Fibroblast of lung (primary cell): ENCODE data around the gene UPF1. TPM values are rescaled to one million over a fixed set of nuclear protein-coding genes. Genes with fewer than 3 reads are reported as not detected.

Experiments
- DNase-seq, 2 donors: peaks; one replicate each; pipeline versions ENCODE4 v3.0.0 to v3.0.0-alpha.2; 2010; ENCODE audit warnings: low read depth in 2 of 2
- H2AFZ ChIP-seq: 2 replicates; pipeline ENCODE4 v1.5.1; 2012; ENCODE audit warnings: low read length, control low read depth, inconsistent platforms
- H3K27ac ChIP-seq: 2 replicates; pipeline ENCODE4 v1.5.1; 2011; ENCODE audit warnings: low read length, control low read depth; ENCODE audit not compliant: insufficient read depth
- H3K27me3 ChIP-seq: 2 replicates; pipeline ENCODE4 v1.5.1; 2011; ENCODE audit warnings: mild to moderate bottlenecking, low read length; ENCODE audit not compliant: control insufficient read depth, insufficient read depth
- H3K36me3 ChIP-seq: 2 replicates; pipeline ENCODE4 v1.5.1; 2011; ENCODE audit warnings: low read length; ENCODE audit not compliant: control insufficient read depth, insufficient read depth
- H3K4me1 ChIP-seq: 2 replicates; pipeline ENCODE4 v1.5.1; 2011; ENCODE audit warnings: low read length; ENCODE audit not compliant: control insufficient read depth, insufficient read depth; ENCODE audit errors: extremely low read depth
- H3K4me2 ChIP-seq: 2 replicates; pipeline ENCODE4 v1.5.1; 2011; ENCODE audit warnings: low read length, control low read depth; ENCODE audit not compliant: insufficient read depth; ENCODE audit errors: extremely low read depth
- H3K4me3 ChIP-seq, 4 experiments: fragments of 200-600 bp in 1 of 4; sonication (generic) in 1 of 4; replicated peaks in 1 of 4; 2 replicates each; pipeline ENCODE4 v1.5.1; 2011 to 2016; ENCODE audit warnings: low read length in 4 of 4, low read depth in 3 of 4, mild to moderate bottlenecking in 3 of 4, control low read depth in 2 of 4, inconsistent platforms in 1 of 4, mixed read lengths in 1 of 4; ENCODE audit not compliant: insufficient read depth in 1 of 4; ENCODE audit errors: control extremely low read depth in 1 of 4
- H3K79me2 ChIP-seq: 2 replicates; pipeline ENCODE4 v1.5.1; 2012; ENCODE audit warnings: mild to moderate bottlenecking, low read length, inconsistent platforms; ENCODE audit not compliant: control insufficient read depth, insufficient read depth
- H3K9ac ChIP-seq: 2 replicates; pipeline ENCODE4 v1.5.1; 2011; ENCODE audit warnings: mild to moderate bottlenecking, low read length, control low read depth; ENCODE audit not compliant: insufficient read depth
- H3K9me3 ChIP-seq: 2 replicates; pipeline ENCODE4 v1.5.1; 2012; ENCODE audit warnings: low read depth, low read length; ENCODE audit not compliant: control insufficient read depth, insufficient read depth
- H4K20me1 ChIP-seq: 2 replicates; pipeline ENCODE4 v1.5.1; 2011; ENCODE audit warnings: low read length; ENCODE audit not compliant: control insufficient read depth, insufficient read depth; ENCODE audit errors: extremely low read depth
- EZH2 ChIP-seq: IDR thresholded peaks from 2 replicates; pipeline ENCODE4 v1.5.1; 2012; ENCODE audit warnings: low read length, control low read depth, mild to moderate bottlenecking; ENCODE audit errors: missing control alignments
- polyA plus RNA-seq, 2 donors: library from polyadenylated mRNA; depleted of rRNA in 1 of 2; stranded (reverse) in 1 of 2; unstranded in 1 of 2; fragments of >200 nt; gene quantifications; 2 replicates each; pipeline ENCODE4 v1.2.1, GENCODE V29; 2011 to 2012; ENCODE audit warnings: missing spikeins in 1 of 2
- total RNA-seq: library from RNA; depleted of rRNA; stranded (reverse); fragments of >200 nt; gene quantifications from 2 replicates; pipeline ENCODE4 v1.2.1, GENCODE V29; 2014
- TF ChIP-seq, protein P1 (sequence below), 2 donors: IDR thresholded peaks in 1 of 2; conservative IDR thresholded peaks in 1 of 2; 1 replicate in 1 of 2; 2 replicates in 1 of 2; pipeline ENCODE4 v1.5.1; 2011 to 2012; ENCODE audit warnings: low read length in 2 of 2, control low read depth in 1 of 2, inconsistent platforms in 1 of 2, low read depth in 1 of 2, mild to moderate bottlenecking in 1 of 2

Gene UPF1
- total and polyA plus RNA-seq, 2 donors (not counting 1 experiment from before 2014, with no cell fraction given), result 20.5 to 57.1 TPM

DNA sequence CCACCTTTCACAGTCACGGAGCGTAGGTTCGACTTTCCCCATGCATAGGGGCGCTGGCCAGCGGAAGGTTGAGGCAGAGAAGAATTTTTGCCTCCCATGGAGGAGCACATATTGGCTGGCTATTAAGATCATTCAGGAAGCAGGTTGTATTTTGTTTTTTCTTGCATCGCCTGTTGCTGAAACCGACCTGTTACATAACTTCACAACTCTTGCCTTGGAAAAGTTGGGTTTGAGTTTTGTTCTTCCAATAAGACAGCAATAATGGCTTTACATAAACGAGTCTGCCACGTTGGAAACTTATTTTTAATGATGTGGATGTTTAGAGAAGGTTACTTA, 1.4 kb downstream of the UPF1 start:
- DNase-seq, result peak in 1 of 2 donors; percentile 8
- Histone ChIP-seq H4K20me1 (peaks cover 10% of the 10 kb centered on the region), H3K36me3 (peaks cover 4% of the 10 kb centered on the region)

DNA sequence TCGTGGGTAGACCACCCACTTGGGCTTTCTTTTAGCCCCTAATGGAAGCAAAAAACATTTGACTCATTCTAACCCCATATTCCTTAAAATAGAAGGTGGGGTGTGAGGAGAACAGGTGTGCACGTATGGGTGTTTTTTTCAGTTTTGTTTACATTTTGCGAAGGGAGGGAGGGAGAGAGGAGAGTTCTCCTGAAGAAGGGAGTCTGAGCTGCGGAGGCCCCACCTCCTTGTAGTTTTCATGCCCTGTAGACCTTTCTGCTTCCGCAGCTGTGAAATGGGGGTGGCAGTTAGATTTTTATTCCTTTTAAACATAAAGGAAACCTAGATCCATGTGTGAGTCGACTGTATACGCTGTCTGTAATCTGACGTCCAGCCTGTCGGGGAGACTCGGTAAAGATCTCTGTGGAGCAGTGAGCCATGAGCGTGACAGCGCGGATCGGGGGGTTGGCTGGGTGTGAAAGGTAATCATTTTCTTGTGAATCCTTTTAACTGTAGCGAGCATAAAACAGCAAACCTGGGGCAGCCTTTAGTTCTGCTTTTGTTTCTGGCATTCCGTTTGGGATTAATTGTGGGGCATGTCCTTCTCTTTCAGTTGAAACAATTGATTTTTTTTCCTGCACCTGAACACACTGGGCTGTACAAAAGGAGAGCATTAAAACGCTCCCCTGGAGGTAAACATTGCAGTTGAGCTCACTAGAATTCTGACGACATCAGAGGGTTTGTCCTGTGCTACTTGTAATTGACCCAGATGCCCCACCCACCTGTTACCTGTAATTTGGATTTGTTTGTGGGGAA, 2.3 kb downstream of the UPF1 start:
- Histone ChIP-seq H3K4me1 (peaks cover 12% of the 10 kb centered on the region), H4K20me1 (peaks cover 11% of the 10 kb centered on the region)

More for the DNA sequence above, 1.4 kb downstream of the UPF1 start:
- Histone ChIP-seq H3K4me3 (peak overlapping the region; percentile 73 to 92 (median 90)), H3K79me2 (peaks cover 61% of the 10 kb centered on the region), H3K4me1 (peaks cover 9% of the 10 kb centered on the region), H3K4me2 (peak overlapping the region; percentile 100), H2AFZ (no peak overlapping the region), H3K9me3 (no peaks in the 10 kb centered on the region), H3K27ac (peak overlapping the region; percentile 71), H3K27me3 (no peaks in the 10 kb centered on the region), H3K9ac (peak overlapping the region; percentile 90)
- TF ChIP-seq, protein P1, sequence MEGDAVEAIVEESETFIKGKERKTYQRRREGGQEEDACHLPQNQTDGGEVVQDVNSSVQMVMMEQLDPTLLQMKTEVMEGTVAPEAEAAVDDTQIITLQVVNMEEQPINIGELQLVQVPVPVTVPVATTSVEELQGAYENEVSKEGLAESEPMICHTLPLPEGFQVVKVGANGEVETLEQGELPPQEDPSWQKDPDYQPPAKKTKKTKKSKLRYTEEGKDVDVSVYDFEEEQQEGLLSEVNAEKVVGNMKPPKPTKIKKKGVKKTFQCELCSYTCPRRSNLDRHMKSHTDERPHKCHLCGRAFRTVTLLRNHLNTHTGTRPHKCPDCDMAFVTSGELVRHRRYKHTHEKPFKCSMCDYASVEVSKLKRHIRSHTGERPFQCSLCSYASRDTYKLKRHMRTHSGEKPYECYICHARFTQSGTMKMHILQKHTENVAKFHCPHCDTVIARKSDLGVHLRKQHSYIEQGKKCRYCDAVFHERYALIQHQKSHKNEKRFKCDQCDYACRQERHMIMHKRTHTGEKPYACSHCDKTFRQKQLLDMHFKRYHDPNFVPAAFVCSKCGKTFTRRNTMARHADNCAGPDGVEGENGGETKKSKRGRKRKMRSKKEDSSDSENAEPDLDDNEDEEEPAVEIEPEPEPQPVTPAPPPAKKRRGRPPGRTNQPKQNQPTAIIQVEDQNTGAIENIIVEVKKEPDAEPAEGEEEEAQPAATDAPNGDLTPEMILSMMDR (conservative IDR thresholded peaks at IDR 0.05 in 1 of 2, IDR thresholded peaks at IDR 0.05 in 1 of 2; ENCODE audit: low read depth in 1 of 2, low read length in 2 of 2), result no peak
- no peak for TF ChIP-seq EZH2

DNA sequence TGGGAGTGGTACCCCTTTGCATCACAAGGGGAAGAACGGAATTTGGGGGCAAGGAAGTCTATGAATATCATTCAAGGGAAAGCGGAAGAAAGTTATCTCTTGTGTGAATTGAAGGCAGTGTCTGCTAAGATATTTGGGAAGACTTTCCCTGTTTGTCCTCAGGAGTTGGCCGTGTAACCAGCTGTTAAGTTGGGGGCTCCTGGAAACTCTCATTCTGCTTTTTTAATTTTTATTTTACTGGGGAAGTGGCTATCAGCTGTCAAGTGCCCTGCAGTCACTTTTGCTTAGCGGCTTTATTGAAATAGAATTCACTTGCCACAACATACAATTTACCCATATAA, 2.9 kb downstream of the UPF1 start:
- Histone ChIP-seq H3K27me3 (no peaks in the 10 kb centered on the region), H2AFZ (no peak overlapping the region), H3K79me2 (peaks cover 73% of the 10 kb centered on the region), H4K20me1 (peaks cover 11% of the 10 kb centered on the region), H3K27ac (no peak overlapping the region), H3K4me3 (peak overlapping the region in 2 of 4 experiments; percentile 88 to 91), H3K36me3 (peaks cover 4% of the 10 kb centered on the region), H3K9me3 (no peaks in the 10 kb centered on the region), H3K9ac (no peak overlapping the region), H3K4me1 (peaks cover 14% of the 10 kb centered on the region), H3K4me2 (peak overlapping the region; percentile 100)
- no peak for DNase-seq
- TF ChIP-seq, protein P1 (conservative IDR thresholded peaks at IDR 0.05 in 1 of 2, IDR thresholded peaks at IDR 0.05 in 1 of 2; ENCODE audit: low read depth in 1 of 2, low read length in 2 of 2), result no peak
- TF ChIP-seq EZH2, result no peak

More for the DNA sequence above, 2.3 kb downstream of the UPF1 start:
- Histone ChIP-seq H2AFZ (no peak overlapping the region), H3K79me2 (peaks cover 68% of the 10 kb centered on the region), H3K4me2 (peak overlapping the region; percentile 100), H3K27me3 (no peaks in the 10 kb centered on the region), H3K9me3 (no peaks in the 10 kb centered on the region), H3K4me3 (peak overlapping the region; percentile 73 to 92 (median 90)), H3K9ac (no peak overlapping the region), H3K27ac (peak overlapping the region; percentile 8), H3K36me3 (peaks cover 4% of the 10 kb centered on the region)
- no peak for DNase-seq
- no peak for TF ChIP-seq EZH2
- TF ChIP-seq, protein P1 (conservative IDR thresholded peaks at IDR 0.05 in 1 of 2, IDR thresholded peaks at IDR 0.05 in 1 of 2; ENCODE audit: low read depth in 1 of 2, low read length in 2 of 2), result no peak
